GM23338 (cell line): ENCODE results near the gene PCDH1. TPM values are rescaled to one million over a fixed set of nuclear protein-coding genes. Genes with fewer than 3 reads are reported as not detected.

ENCODE experiments used
- ATAC-seq: fragments of 200-7000 bp; cut with Tn5 transposase; 3 replicates; pipeline ENCODE4 v1.9.1; 2020
- DNase-seq: peaks from one replicate; pipeline ENCODE4 v3.0.0-alpha.2; 2015; ENCODE audit warnings: low spot score
- H2AFZ ChIP-seq: fragments of 200-600 bp; sonication (generic); 2 replicates; pipeline ENCODE4 v1.8.0; 2016; ENCODE audit warnings: antibody characterized with exemption, mild to moderate bottlenecking, moderate library complexity
- H3F3A ChIP-seq: fragments of 200-600 bp; sonication (generic); replicated peaks from 2 replicates; pipeline ENCODE4 v1.8.0; 2017; ENCODE audit warnings: antibody characterized with exemption, mixed run types, low read depth
- H3K27ac ChIP-seq: fragments of 200-600 bp; sonication (generic); 2 replicates; pipeline ENCODE4 v1.6.1; 2016; ENCODE audit warnings: low read depth
- H3K27me3 ChIP-seq: fragments of 200-600 bp; sonication (generic); 2 replicates; pipeline ENCODE4 v1.8.0; 2016; ENCODE audit warnings: mild to moderate bottlenecking, mixed run types, moderate library complexity; ENCODE audit not compliant: insufficient read depth
- H3K36me3 ChIP-seq: fragments of 200-600 bp; sonication (generic); 2 replicates; pipeline ENCODE4 v1.8.0; 2016; ENCODE audit warnings: mild to moderate bottlenecking; ENCODE audit not compliant: insufficient read depth
- H3K4me1 ChIP-seq: fragments of 200-600 bp; sonication (generic); 2 replicates; pipeline ENCODE4 v1.8.0; 2016; ENCODE audit warnings: mild to moderate bottlenecking, moderate library complexity; ENCODE audit not compliant: insufficient read depth
- H3K4me2 ChIP-seq: fragments of 200-600 bp; sonication (generic); 2 replicates; pipeline ENCODE4 v1.7.1; 2017; ENCODE audit warnings: mixed run types
- H3K4me3 ChIP-seq: fragments of 200-600 bp; sonication (generic); 2 replicates; pipeline ENCODE4 v1.6.1; 2016; ENCODE audit warnings: mixed run types
- H3K79me2 ChIP-seq: fragments of 200-600 bp; sonication (generic); replicated peaks from 2 replicates; pipeline ENCODE4 v1.8.0; 2017; ENCODE audit warnings: mild to moderate bottlenecking; ENCODE audit not compliant: insufficient read depth
- H3K9me2 ChIP-seq: fragments of 200-600 bp; sonication (generic); 2 replicates; pipeline ENCODE4 v1.8.0; 2017; ENCODE audit not compliant: insufficient read depth
- H4K20me1 ChIP-seq: fragments of 200-600 bp; sonication (generic); replicated peaks from 2 replicates; pipeline ENCODE4 v1.8.0; 2017; ENCODE audit warnings: mild to moderate bottlenecking; ENCODE audit not compliant: insufficient read depth
- H3K27ac Mint-ChIP-seq: 2 replicates; pipeline ENCODE4 v1.8.0; 2020; ENCODE audit warnings: inconsistent platforms, mild to moderate bottlenecking, moderate library complexity, mixed read lengths
- H3K27me3 Mint-ChIP-seq: 3 replicates; pipeline ENCODE4 v1.8.0; 2022; ENCODE audit warnings: low read depth, mild to moderate bottlenecking, moderate library complexity, mixed read lengths, inconsistent platforms; ENCODE audit not compliant: insufficient read depth, poor library complexity
- H3K36me3 Mint-ChIP-seq: 3 replicates; pipeline ENCODE4 v1.8.0; 2021; ENCODE audit warnings: low read depth, mild to moderate bottlenecking, inconsistent platforms, moderate library complexity, mixed read lengths
- H3K4me1 Mint-ChIP-seq: 3 replicates; pipeline ENCODE4 v1.8.0; 2020; ENCODE audit warnings: mild to moderate bottlenecking, inconsistent platforms, mixed read lengths
- H3K4me3 Mint-ChIP-seq: 3 replicates; pipeline ENCODE4 v1.8.0; 2021; ENCODE audit warnings: moderate library complexity, mild to moderate bottlenecking, inconsistent platforms, mixed read lengths
- H3K9me3 Mint-ChIP-seq: 3 replicates; pipeline ENCODE4 v1.8.0; 2020; ENCODE audit warnings: moderate library complexity, mild to moderate bottlenecking, inconsistent platforms, mixed read lengths
- CREB1 ChIP-seq: fragments of 250-450 bp; sonication (Bioruptor Pico); IDR thresholded peaks from 2 replicates; pipeline ENCODE4 v1.5.0; 2020; ENCODE audit warnings: low read depth, mild to moderate bottlenecking, moderate library complexity
- CTCF ChIP-seq, 2 experiments: fragments of 200-600 bp in 1 of 2; sonication (generic) in 1 of 2; conservative IDR thresholded peaks; 2 replicates each; pipeline versions ENCODE4 v1.5.1 to v1.6.1; 2016 to 2017; ENCODE audit warnings: antibody characterized with exemption in 2 of 2, low read depth in 2 of 2, mild to moderate bottlenecking in 2 of 2, moderate library complexity in 1 of 2
- EZH2 ChIP-seq: fragments of 200-600 bp; sonication (generic); IDR thresholded peaks from one replicate; pipeline ENCODE4 v1.8.0; 2017; ENCODE audit warnings: antibody characterized with exemption, mild to moderate bottlenecking, low read depth; ENCODE audit not compliant: unreplicated experiment
- EZH2phosphoT487 ChIP-seq: fragments of 200-600 bp; sonication (generic); IDR thresholded peaks from one replicate; pipeline ENCODE4 v1.8.1; 2018; ENCODE audit warnings: antibody characterized with exemption; ENCODE audit not compliant: unreplicated experiment
- JUNB ChIP-seq: IDR thresholded peaks from one replicate; pipeline ENCODE4 v1.6.1; 2016; ENCODE audit warnings: antibody characterized with exemption; ENCODE audit not compliant: unreplicated experiment
- NANOG ChIP-seq: IDR thresholded peaks from 2 replicates; pipeline ENCODE4 v1.6.1; 2016; ENCODE audit warnings: antibody characterized with exemption, borderline replicate concordance
- POLR2AphosphoS5 ChIP-seq: IDR thresholded peaks from 2 replicates; pipeline ENCODE4 v1.6.1; 2016; ENCODE audit warnings: antibody characterized with exemption, low read depth
- STAT1 ChIP-seq: IDR thresholded peaks from one replicate; pipeline ENCODE4 v1.6.1; 2016; ENCODE audit warnings: antibody characterized with exemption; ENCODE audit not compliant: unreplicated experiment
- ZNF114 ChIP-seq: fragments of 250-450 bp; sonication (Bioruptor Pico); IDR thresholded peaks from 2 replicates; pipeline ENCODE4 v1.5.0; 2020; ENCODE audit warnings: mild to moderate bottlenecking, moderate library complexity
- ZNF331 ChIP-seq: fragments of 250-450 bp; sonication (Bioruptor Pico); IDR thresholded peaks from 2 replicates; pipeline ENCODE4 v1.5.0; 2020; ENCODE audit warnings: low read depth, mild to moderate bottlenecking, moderate library complexity
- ZNF462 ChIP-seq: fragments of 250-450 bp; sonication (Bioruptor Pico); IDR thresholded peaks from 2 replicates; pipeline ENCODE4 v1.5.0; 2020; ENCODE audit warnings: mild to moderate bottlenecking, moderate library complexity
- polyA plus RNA-seq: library from polyadenylated mRNA; unstranded; fragments of >200 nt; fragmentation: Nextera tagmentation; extraction: Ambion mirVana; gene quantifications from 2 replicates; pipeline ENCODE4 v1.2.1, GENCODE V29; 2016
- total RNA-seq: library from RNA; depleted of rRNA; stranded (reverse); fragments of >200 nt; shearing (Covaris generic); gene quantifications from 2 replicates; pipeline ENCODE4 v1.2.3, GENCODE V29; 2014
- TF ChIP-seq, protein P1 (sequence below): IDR thresholded peaks from one replicate; pipeline ENCODE4 v1.6.1; 2018; ENCODE audit warnings: antibody characterized with exemption; ENCODE audit not compliant: unreplicated experiment

The PCDH1 gene
- total and polyA plus RNA-seq, 2 experiments from 2014 or later = 26.2 to 183 TPM

DNA sequence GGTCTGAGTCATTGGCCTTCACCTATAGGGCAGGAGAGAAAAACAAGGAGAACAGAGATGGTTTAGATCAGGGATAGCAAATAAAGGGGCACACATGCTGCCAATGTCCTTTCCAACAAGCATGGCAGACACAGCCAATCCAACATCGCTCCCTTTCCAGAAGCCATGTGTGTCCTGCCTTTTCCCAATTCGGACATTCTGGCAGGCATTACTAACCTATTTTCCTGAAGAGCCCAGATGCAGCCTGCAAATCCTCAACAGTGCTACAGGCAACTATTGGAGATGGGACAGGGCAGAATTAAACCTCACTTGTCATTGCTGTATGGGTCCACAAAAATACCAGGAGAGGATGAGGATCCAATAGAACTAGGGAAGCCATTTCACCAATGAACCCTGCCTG lies 12.8 kb downstream of the PCDH1 start:
- ATAC-seq (no peak), DNase-seq (no peak)
- no peak overlapping the region for H3K27ac Mint-ChIP-seq
- H3K36me3 Mint-ChIP-seq = peaks cover 90% of the 10 kb centered on the region
- Histone ChIP-seq H3K4me1 (peaks cover 7% of the 10 kb centered on the region; the same call in 1 of the 2 replicates), H3K36me3 (peaks cover 38% of the 10 kb centered on the region), H4K20me1 (peaks cover 41% of the 10 kb centered on the region), H3K4me3 (no peak overlapping the region), H3K9me2 (no peaks in the 10 kb centered on the region), H3F3A (0 out of 2 replicates have a peak, but pooled peaks cover 6% of the 10 kb centered on the region), H3K79me2 (peaks cover 54% of the 10 kb centered on the region), H2AFZ (no peak overlapping the region), H3K4me2 (no peak overlapping the region), H3K27ac (no peak overlapping the region), H3K27me3 (no peaks in the 10 kb centered on the region)
- H3K4me1 Mint-ChIP-seq = peaks cover 35% of the 10 kb centered on the region
- no peak overlapping the region for H3K4me3 Mint-ChIP-seq
- H3K27me3 Mint-ChIP-seq = peaks cover 16% of the 10 kb centered on the region
- no peaks in the 10 kb centered on the region for H3K9me3 Mint-ChIP-seq
- no peak for TF ChIP-seq ZNF462
- no peak for TF ChIP-seq CTCF (conservative IDR thresholded peaks at IDR 0.05; ENCODE audit: low read depth in 2 of 2)
- TF ChIP-seq STAT1 = no peak
- TF ChIP-seq JUNB = no peak
- TF ChIP-seq CREB1 (CRISPR knock-in tag) = no peak
- no peak for TF ChIP-seq ZNF114 (CRISPR knock-in tag)
- TF ChIP-seq EZH2 = no peak
- TF ChIP-seq, protein P1, sequence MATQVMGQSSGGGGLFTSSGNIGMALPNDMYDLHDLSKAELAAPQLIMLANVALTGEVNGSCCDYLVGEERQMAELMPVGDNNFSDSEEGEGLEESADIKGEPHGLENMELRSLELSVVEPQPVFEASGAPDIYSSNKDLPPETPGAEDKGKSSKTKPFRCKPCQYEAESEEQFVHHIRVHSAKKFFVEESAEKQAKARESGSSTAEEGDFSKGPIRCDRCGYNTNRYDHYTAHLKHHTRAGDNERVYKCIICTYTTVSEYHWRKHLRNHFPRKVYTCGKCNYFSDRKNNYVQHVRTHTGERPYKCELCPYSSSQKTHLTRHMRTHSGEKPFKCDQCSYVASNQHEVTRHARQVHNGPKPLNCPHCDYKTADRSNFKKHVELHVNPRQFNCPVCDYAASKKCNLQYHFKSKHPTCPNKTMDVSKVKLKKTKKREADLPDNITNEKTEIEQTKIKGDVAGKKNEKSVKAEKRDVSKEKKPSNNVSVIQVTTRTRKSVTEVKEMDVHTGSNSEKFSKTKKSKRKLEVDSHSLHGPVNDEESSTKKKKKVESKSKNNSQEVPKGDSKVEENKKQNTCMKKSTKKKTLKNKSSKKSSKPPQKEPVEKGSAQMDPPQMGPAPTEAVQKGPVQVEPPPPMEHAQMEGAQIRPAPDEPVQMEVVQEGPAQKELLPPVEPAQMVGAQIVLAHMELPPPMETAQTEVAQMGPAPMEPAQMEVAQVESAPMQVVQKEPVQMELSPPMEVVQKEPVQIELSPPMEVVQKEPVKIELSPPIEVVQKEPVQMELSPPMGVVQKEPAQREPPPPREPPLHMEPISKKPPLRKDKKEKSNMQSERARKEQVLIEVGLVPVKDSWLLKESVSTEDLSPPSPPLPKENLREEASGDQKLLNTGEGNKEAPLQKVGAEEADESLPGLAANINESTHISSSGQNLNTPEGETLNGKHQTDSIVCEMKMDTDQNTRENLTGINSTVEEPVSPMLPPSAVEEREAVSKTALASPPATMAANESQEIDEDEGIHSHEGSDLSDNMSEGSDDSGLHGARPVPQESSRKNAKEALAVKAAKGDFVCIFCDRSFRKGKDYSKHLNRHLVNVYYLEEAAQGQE = no peak
- no peak for TF ChIP-seq NANOG
- TF ChIP-seq EZH2phosphoT487 = no peak
- TF ChIP-seq ZNF331 (CRISPR knock-in tag) = no peak
- no peak for TF ChIP-seq POLR2AphosphoS5
